Activated gamma-delta T cell treated with anti-CD3 and anti-CD28 coated beads, Interleukin-2, amount 50 U/mL, for 16 hours (primary cell): Measurements from ENCODE around the gene TMC1.

Experiments
- DNase-seq: peaks from one replicate; pipeline ENCODE4 v3.0.0-alpha.2; 2020; ENCODE audit warnings: low read depth

The TMC1 gene

DNA sequence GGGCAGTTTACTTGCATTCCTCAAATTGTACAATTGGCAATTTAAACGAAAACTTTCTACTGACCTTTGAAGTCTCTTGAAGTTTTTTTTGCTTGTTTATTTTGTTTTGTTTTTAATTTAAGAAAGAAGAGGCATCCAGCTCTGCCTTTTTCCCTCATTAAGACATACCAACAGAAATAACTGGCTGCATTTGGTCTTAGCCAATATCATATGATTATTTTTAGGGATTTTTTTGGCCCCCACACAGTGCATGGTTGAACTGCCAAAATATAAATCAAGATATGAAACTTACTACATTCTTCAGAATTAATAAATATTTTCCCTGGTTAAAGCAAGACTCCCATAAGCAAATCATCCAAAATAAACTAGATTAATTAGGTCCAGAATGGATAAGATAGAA, 352.0 kb downstream of the TMC1 start:
- DNase-seq, result no peak

DNA sequence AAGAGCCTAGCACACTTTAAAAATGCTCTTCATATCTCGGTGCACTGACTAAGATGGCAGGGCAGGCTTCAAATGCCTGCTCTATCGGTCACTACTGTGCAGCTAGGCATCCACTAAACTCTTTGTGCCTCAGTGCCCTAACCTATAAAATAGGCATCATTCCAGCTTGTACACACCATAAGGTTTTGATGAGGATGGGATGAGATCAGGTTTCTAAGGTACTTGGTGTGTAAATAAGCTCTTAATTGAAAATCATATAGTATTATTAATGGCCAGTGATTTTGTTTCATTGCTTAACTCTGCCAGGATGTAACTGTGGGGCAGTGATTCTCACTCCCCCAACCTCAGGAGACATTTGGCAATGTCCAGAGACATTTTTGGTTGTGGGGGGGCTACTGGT, 352.9 kb downstream of the TMC1 start:
- no peak for DNase-seq

- DNase-seq, result no peak
Observed at GRCh38 chr9:72875221-72875620, 353.8 kb downstream of the TMC1 start.

DNA sequence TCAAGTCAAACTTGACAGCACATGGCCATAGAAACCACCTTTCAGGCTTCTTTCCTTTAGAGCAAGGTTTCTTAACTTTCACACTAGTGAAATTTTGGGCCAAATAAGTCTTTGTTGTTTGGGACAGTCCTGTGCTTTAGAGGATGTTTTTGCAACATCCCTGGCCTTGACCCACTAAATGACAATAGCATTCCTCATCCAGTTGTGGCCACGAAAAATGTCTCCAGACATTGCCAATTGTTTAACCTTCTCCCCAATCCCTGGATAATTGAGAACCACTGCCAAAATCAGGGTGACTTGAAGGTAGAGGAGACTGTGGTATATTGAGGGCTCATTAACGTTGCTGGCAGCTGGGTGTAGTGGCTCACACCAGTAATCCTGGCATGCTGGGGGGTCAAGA, 359.4 kb downstream of the TMC1 start:
- no peak for DNase-seq

GRCh38 chr9:72882117-72882775, 360.8 kb downstream of the TMC1 start:
- DNase-seq, result no peak

- DNase-seq, result no peak
Observed at GRCh38 chr9:72883875-72884274, 362.5 kb downstream of the TMC1 start.

DNA sequence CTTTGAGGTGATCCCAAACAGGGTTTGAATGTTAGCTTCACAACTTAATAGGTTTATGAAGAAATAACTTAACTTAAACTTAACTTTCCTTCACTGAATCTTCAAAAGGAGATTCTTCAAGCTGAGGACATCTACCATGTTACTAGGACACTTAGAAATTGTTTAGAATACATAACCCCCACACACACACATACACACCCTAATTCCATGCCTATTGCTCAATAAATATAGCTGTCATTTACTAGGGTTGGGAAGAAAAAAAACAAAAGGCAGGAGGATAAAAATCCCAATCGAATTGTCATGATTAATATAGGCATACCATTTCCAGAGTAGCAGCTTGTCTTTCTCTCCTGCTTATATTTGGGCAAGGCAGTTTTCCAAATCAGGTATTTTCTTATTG, 363.1 kb downstream of the TMC1 start:
- no peak for DNase-seq
